Mesenchymal stem cell (in vitro differentiated cells and primary cell): Measurements from ENCODE around the gene SPG11.

Source experiments
- DNase-seq: peaks from one replicate; pipeline ENCODE4 v3.0.0-alpha.2; 2013
- H2AFZ ChIP-seq: one replicate; pipeline ENCODE4 v1.6.1; 2013; ENCODE audit warnings: low read depth, mild to moderate bottlenecking, control low read depth, inconsistent platforms, low read length, moderate library complexity
- H2AK5ac ChIP-seq: 2 replicates; pipeline ENCODE4 v1.6.1; 2013; ENCODE audit warnings: low read length, moderate library complexity, mild to moderate bottlenecking, inconsistent platforms; ENCODE audit not compliant: severe bottlenecking
- H2BK120ac ChIP-seq: one replicate; pipeline ENCODE4 v1.6.1; 2013; ENCODE audit warnings: low read depth, mild to moderate bottlenecking, inconsistent platforms, low read length, moderate library complexity
- H2BK12ac ChIP-seq, 2 experiments: one replicate each; pipeline ENCODE4 v1.6.1; 2013; ENCODE audit warnings: inconsistent platforms in 2 of 2, low read length in 2 of 2, mild to moderate bottlenecking in 2 of 2, moderate library complexity in 2 of 2, control low read depth in 1 of 2
- H2BK15ac ChIP-seq: one replicate; pipeline ENCODE4 v1.6.1; 2013; ENCODE audit warnings: mild to moderate bottlenecking, low read depth, inconsistent platforms; ENCODE audit not compliant: poor library complexity, severe bottlenecking
- H2BK5ac ChIP-seq: 2 replicates; pipeline ENCODE4 v1.6.1; 2013; ENCODE audit warnings: low read depth, mild to moderate bottlenecking, low read length, control low read depth, inconsistent platforms; ENCODE audit not compliant: poor library complexity, severe bottlenecking
- H3K14ac ChIP-seq, 2 experiments: one replicate each; pipeline ENCODE4 v1.6.1; 2013; ENCODE audit warnings: inconsistent platforms in 2 of 2, low read length in 2 of 2, control low read depth in 1 of 2, mild to moderate bottlenecking in 1 of 2, moderate library complexity in 1 of 2
- H3K18ac ChIP-seq, 2 experiments: one replicate each; pipeline ENCODE4 v1.6.1; 2013; ENCODE audit warnings: inconsistent platforms in 2 of 2, low read length in 2 of 2, control low read depth in 1 of 2, low read depth in 1 of 2, mild to moderate bottlenecking in 1 of 2
- H3K23ac ChIP-seq, 2 experiments: one replicate each; pipeline ENCODE4 v1.6.1; 2013; ENCODE audit warnings: inconsistent platforms in 2 of 2, low read length in 2 of 2, mild to moderate bottlenecking in 2 of 2, moderate library complexity in 2 of 2, control low read depth in 1 of 2
- H3K27ac ChIP-seq: 2 replicates; pipeline ENCODE4 v1.5.1; 2013; ENCODE audit warnings: mild to moderate bottlenecking, moderate library complexity, low read length, control low read depth, inconsistent platforms; ENCODE audit not compliant: poor library complexity, severe bottlenecking
- H3K27me3 ChIP-seq, 2 experiments: 2 replicates each; pipeline versions ENCODE4 v1.6.1 to v1.7.0; 2013; ENCODE audit warnings: low read length in 2 of 2, mild to moderate bottlenecking in 2 of 2, moderate library complexity in 2 of 2, control low read depth in 1 of 2, inconsistent platforms in 1 of 2; ENCODE audit not compliant: control insufficient read depth in 1 of 2, insufficient read depth in 1 of 2
- H3K36me3 ChIP-seq, 2 experiments: 2 replicates each; pipeline versions ENCODE4 v1.6.1 to v1.7.0; 2013; ENCODE audit warnings: low read length in 2 of 2, control low read depth in 1 of 2, inconsistent platforms in 1 of 2, low read depth in 1 of 2, mild to moderate bottlenecking in 1 of 2; ENCODE audit not compliant: insufficient read depth in 2 of 2, control insufficient read depth in 1 of 2
- H3K4ac ChIP-seq, 2 experiments: one replicate each; pipeline ENCODE4 v1.6.1; 2013; ENCODE audit warnings: inconsistent platforms in 2 of 2, low read length in 2 of 2, mild to moderate bottlenecking in 2 of 2, moderate library complexity in 2 of 2, control low read depth in 1 of 2, low read depth in 1 of 2
- H3K4me1 ChIP-seq: 2 replicates; pipeline ENCODE4 v1.6.1; 2013; ENCODE audit warnings: low read depth, low read length, control low read depth; ENCODE audit not compliant: control insufficient read depth, insufficient read depth
- H3K4me2 ChIP-seq: 2 replicates; pipeline ENCODE4 v1.6.1; 2013; ENCODE audit warnings: low read length, mild to moderate bottlenecking, inconsistent platforms; ENCODE audit not compliant: poor library complexity, severe bottlenecking
- H3K4me3 ChIP-seq, 2 experiments: 2 replicates each; pipeline versions ENCODE4 v1.5.1 to v1.7.0; 2013; ENCODE audit warnings: low read length in 2 of 2, mild to moderate bottlenecking in 2 of 2, control low read depth in 1 of 2, low read depth in 1 of 2; ENCODE audit not compliant: insufficient read depth in 1 of 2
- H3K79me1 ChIP-seq: replicated peaks from 2 replicates; pipeline ENCODE4 v1.6.1; 2013; ENCODE audit warnings: mild to moderate bottlenecking, control low read depth, low read length, inconsistent platforms; ENCODE audit not compliant: poor library complexity, severe bottlenecking
- H3K9ac ChIP-seq: 2 replicates; pipeline ENCODE4 v1.7.0; 2013; ENCODE audit warnings: mild to moderate bottlenecking, low read length, moderate library complexity
- H3K9me3 ChIP-seq: 2 replicates; pipeline ENCODE4 v1.7.0; 2013; ENCODE audit warnings: mild to moderate bottlenecking, low read length; ENCODE audit not compliant: control insufficient read depth
- H4K8ac ChIP-seq: one replicate; pipeline ENCODE4 v1.6.1; 2013; ENCODE audit warnings: inconsistent platforms, mild to moderate bottlenecking, low read length, moderate library complexity
- H4K91ac ChIP-seq: one replicate; pipeline ENCODE4 v1.6.1; 2013; ENCODE audit warnings: mild to moderate bottlenecking, low read length, inconsistent platforms
- WGBS: methylation state at CpG from one replicate; pipeline ENCODE4 v1.1.7; 2013; ENCODE audit warnings: mixed read lengths; 5-methylcytosine and 5-hydroxymethylcytosine counted together

SPG11 gene

DNA sequence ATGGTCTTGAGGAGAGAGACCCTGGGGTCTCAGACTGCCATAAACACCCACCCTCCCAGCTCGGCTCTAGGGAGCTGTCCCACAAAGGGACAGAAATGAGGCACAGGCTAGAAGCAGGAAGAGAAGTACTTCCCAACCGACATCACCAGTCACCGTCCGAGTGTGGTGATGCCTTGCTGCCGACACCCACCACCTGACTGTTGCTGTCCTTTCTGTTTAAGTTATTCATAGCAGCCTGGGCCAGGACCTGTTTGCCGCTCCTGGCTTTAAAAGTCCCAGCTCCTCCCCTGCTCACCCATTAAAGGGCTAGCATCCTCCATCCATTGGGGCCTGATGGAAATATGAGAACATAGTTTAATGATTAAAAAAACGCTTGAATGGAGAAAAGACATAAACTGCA is 13.2 kb upstream of the SPG11 start:
- Histone ChIP-seq H2AK5ac (no peak overlapping the region), H2BK5ac (no peak overlapping the region), H2AFZ (no peak overlapping the region), H3K27ac (no peak overlapping the region), H4K91ac (no peak overlapping the region), H3K79me1 (no peaks in the 10 kb centered on the region), H3K4me1 (no peaks in the 10 kb centered on the region), H2BK120ac (no peak overlapping the region), H2BK12ac (no peak overlapping the region), H3K4me2 (no peak overlapping the region), H2BK15ac (no peak overlapping the region), H3K27me3 (peaks cover 10 to 20% of the 10 kb centered on the region in 2 experiments), H3K4ac (no peak overlapping the region), H3K9me3 (no peaks in the 10 kb centered on the region), H3K14ac (no peak overlapping the region), H3K9ac (no peak overlapping the region), H4K8ac (no peak overlapping the region), H3K4me3 (no peak overlapping the region), H3K36me3 (no peaks in the 10 kb centered on the region), H3K23ac (no peak overlapping the region), H3K18ac (no peak overlapping the region)
- WGBS = 95% methylated on average over 6 of the region's 7 CpGs
- no peak for DNase-seq

DNA sequence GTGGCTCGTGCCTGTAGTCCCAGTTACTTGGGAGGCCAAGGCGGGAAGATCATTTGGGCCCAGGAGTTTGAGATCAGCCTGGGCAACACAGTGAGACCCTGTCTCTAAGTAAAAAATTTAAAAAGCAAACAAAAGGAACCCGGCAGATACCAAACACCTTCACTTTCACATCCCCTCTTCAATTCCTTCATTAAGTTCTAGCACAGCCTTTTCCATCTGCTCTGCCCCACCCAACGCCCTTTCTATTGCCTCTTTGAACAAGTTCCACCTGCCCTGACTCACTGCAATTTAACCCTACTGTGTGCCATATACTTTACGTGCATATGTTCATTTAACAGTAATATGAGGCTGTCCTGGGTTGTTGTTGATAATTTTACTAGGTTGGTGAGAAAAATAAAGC is 12.4 kb upstream of the SPG11 start:
- Histone ChIP-seq H3K14ac (no peak overlapping the region), H3K9ac (no peak overlapping the region), H3K23ac (no peak overlapping the region), H3K4ac (no peak overlapping the region), H3K4me3 (no peak overlapping the region), H2BK120ac (no peak overlapping the region), H2BK12ac (no peak overlapping the region), H3K4me1 (no peaks in the 10 kb centered on the region), H4K8ac (no peak overlapping the region), H2BK5ac (no peak overlapping the region), H4K91ac (no peak overlapping the region), H3K27ac (no peak overlapping the region), H3K79me1 (no peaks in the 10 kb centered on the region), H3K9me3 (no peaks in the 10 kb centered on the region), H3K36me3 (no peaks in the 10 kb centered on the region), H2AFZ (no peak overlapping the region), H3K27me3 (peaks cover 10 to 20% of the 10 kb centered on the region in 2 experiments), H3K4me2 (no peak overlapping the region), H3K18ac (no peak overlapping the region), H2BK15ac (no peak overlapping the region), H2AK5ac (no peak overlapping the region)
- DNase-seq = no peak
- WGBS = 83% methylated on average over 4 of the region's 5 CpGs

DNA sequence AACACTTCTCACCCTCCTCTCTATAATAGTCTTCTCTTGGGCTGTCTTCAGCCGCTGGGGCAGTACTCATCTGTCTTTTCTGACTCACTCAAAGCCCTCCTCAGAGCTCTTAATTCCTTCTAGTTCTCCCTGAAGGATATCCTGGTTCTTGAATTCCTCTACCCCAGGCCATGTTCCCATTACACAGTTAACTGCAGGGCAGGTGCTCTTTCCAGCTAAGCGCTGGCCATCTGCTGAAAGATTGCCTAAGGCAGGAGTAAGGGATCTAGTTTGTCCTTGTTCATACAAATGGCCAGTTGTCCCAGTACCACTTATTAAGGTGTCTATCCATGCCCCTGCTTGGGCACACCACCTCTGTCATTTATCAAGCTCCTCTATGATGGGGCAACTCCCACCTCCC is 10.2 kb upstream of the SPG11 start:
- H3K9ac ChIP-seq = no peak overlapping the region
- H2BK120ac ChIP-seq = no peak overlapping the region
- no peaks in the 10 kb centered on the region for H3K9me3 ChIP-seq
- no peak overlapping the region for H3K18ac ChIP-seq
- no peak overlapping the region for H3K27ac ChIP-seq
- H3K27me3 ChIP-seq = peaks cover 7 to 26% of the 10 kb centered on the region in 2 experiments
- WGBS = 96% methylated on average over 2 of the region's 2 CpGs
- H3K4me2 ChIP-seq = no peak overlapping the region
- no peak overlapping the region for H3K14ac ChIP-seq
- no peak overlapping the region for H2BK5ac ChIP-seq
- H3K4ac ChIP-seq = no peak overlapping the region
- H3K4me1 ChIP-seq = no peaks in the 10 kb centered on the region
- no peak overlapping the region for H2AFZ ChIP-seq
- H4K8ac ChIP-seq = no peak overlapping the region
- H3K23ac ChIP-seq = no peak overlapping the region
- no peak overlapping the region for H2BK15ac ChIP-seq
- no peaks in the 10 kb centered on the region for H3K36me3 ChIP-seq
- no peaks in the 10 kb centered on the region for H3K79me1 ChIP-seq
- no peak for DNase-seq
- H2BK12ac ChIP-seq = no peak overlapping the region
- no peak overlapping the region for H2AK5ac ChIP-seq
- no peak overlapping the region for H4K91ac ChIP-seq
- H3K4me3 ChIP-seq = no peak overlapping the region

DNA sequence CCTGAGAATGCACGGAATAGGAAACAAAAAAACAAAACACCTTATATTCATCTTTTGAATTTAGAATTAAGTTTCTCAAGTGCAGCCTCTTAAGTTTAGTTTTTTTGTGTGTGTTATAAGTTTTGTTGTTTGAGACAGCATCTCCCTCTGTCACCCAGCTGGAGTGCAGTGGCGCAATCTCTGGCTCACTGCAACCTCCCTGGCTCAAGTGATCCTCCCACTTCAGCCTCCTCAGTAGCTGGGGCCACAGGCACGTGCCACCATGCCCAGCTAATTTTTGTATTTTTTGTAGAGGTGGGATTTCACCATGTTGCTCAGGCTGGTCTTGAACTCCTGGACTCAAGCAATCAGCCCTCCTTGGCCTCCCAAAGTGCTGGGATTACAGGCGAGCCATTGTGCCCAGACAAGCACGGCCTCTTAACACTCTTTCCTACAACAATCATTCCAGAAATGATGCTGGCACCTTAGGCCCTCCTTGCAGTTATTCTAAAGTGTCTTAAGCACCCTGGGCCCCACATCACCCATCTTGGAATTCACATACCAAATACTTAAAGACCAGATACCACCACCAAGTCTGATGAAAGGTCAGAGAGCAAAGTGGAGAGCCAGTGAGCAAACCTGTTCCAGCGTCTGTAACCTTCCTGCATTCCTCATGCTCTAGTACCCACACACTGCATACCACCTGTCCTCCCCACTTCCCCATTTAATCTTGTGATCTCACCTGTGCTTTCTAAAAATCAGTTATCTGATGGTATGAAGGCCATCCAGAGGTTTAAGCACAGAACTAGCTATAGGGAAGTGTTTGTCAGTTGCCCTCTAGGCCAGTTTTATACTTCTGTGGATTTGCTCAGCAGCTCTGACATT is 6.9 kb upstream of the SPG11 start:
- H3K9me3 ChIP-seq = no peaks in the 10 kb centered on the region
- no peak overlapping the region for H2BK5ac ChIP-seq
- no peak overlapping the region for H3K23ac ChIP-seq
- no peak overlapping the region for H2AK5ac ChIP-seq
- no peak overlapping the region for H3K9ac ChIP-seq
- H3K27ac ChIP-seq = no peak overlapping the region
- peaks cover 7 to 18% of the 10 kb centered on the region in 2 experiments for H3K27me3 ChIP-seq
- 86% methylated on average over 5 of the region's 6 CpGs for WGBS
- no peaks in the 10 kb centered on the region for H3K4me1 ChIP-seq
- no peaks in the 10 kb centered on the region for H3K36me3 ChIP-seq
- no peak overlapping the region for H2BK12ac ChIP-seq
- H3K4ac ChIP-seq = no peak overlapping the region
- H3K4me2 ChIP-seq = no peak overlapping the region
- no peaks in the 10 kb centered on the region for H3K79me1 ChIP-seq
- no peak overlapping the region for H3K14ac ChIP-seq
- H4K91ac ChIP-seq = no peak overlapping the region
- no peak overlapping the region for H2BK120ac ChIP-seq
- no peak overlapping the region for H3K18ac ChIP-seq
- DNase-seq = no peak
- no peak overlapping the region for H2BK15ac ChIP-seq
- no peak overlapping the region for H4K8ac ChIP-seq
- no peak overlapping the region for H3K4me3 ChIP-seq
- no peak overlapping the region for H2AFZ ChIP-seq
